Thyroid gland (tissue), 4 donors: ENCODE results near the gene PRKCH. TPM values are rescaled to one million over a fixed set of nuclear protein-coding genes. Genes with fewer than 3 reads are reported as not detected.

Experiments used
- DNase-seq, 2 donors: peaks; one replicate each; pipeline ENCODE4 v3.0.0-alpha.2; 2019
- H3K27ac ChIP-seq, 3 donors: fragments of 200-600 bp; sonication (generic); 1 replicate in 2 of 3; 2 replicates in 1 of 3; pipeline ENCODE4 v1.5.1; 2016 to 2019; ENCODE audit warnings: mild to moderate bottlenecking in 1 of 3, moderate library complexity in 1 of 3
- H3K27me3 ChIP-seq: fragments of 200-600 bp; sonication (generic); one replicate; pipeline ENCODE4 v1.5.1; 2019
- H3K36me3 ChIP-seq, 2 donors: fragments of 200-600 bp; sonication (generic); one replicate each; pipeline ENCODE4 v1.5.1; 2016 to 2019
- H3K4me1 ChIP-seq, 2 donors: fragments of 200-600 bp; sonication (generic); one replicate each; pipeline ENCODE4 v1.5.1; 2017 to 2019
- H3K4me3 ChIP-seq, 3 donors: fragments of 200-600 bp; sonication (generic); replicated peaks in 1 of 3; 1 replicate in 2 of 3; 2 replicates in 1 of 3; pipeline ENCODE4 v1.5.1; 2016; ENCODE audit warnings: mild to moderate bottlenecking in 1 of 3
- H3K9me3 ChIP-seq: fragments of 200-600 bp; sonication (generic); one replicate; pipeline ENCODE4 v1.5.1; 2017
- CTCF ChIP-seq, 6 experiments: fragments of 200-600 bp in 3 of 6; fragments of 450-650 bp in 3 of 6; sonication (generic) in 3 of 6; IDR thresholded peaks; one replicate each; pipeline ENCODE4 v1.5.1; 2016 to 2019; ENCODE audit warnings: antibody characterized with exemption in 6 of 6, mild to moderate bottlenecking in 2 of 6, inconsistent platforms in 1 of 6, moderate library complexity in 1 of 6
- POLR2A ChIP-seq, 2 donors: fragments of 450-650 bp; IDR thresholded peaks; one replicate each; pipeline ENCODE4 v1.6.1; 2017; ENCODE audit warnings: antibody characterized with exemption in 2 of 2, mild to moderate bottlenecking in 2 of 2, moderate library complexity in 1 of 2
- WGBS, 2 donors: methylation state at CpG; one replicate each; pipeline ENCODE4 v1.1.5; 2017; 5-methylcytosine and 5-hydroxymethylcytosine counted together
- intact Hi-C: fragments of 100-400 bp; cut with DNase I; formaldehyde crosslinking; loops from one replicate; pipeline ENCODE4 v1.15.1; 2023
- total RNA-seq, 4 donors: library from RNA; depleted of rRNA; stranded (reverse); fragments of >200 nt; gene quantifications; one replicate each; pipeline ENCODE4 v1.2.3, GENCODE V29; 2016

The PRKCH gene
- total RNA-seq, 4 donors from 2014 or later = 34.0 to 68.7 (median 49.8) TPM

- no peak for DNase-seq
- TF ChIP-seq CTCF (IDR thresholded peaks at IDR 0.05) (no peak), POLR2A (IDR thresholded peaks at IDR 0.05) (no peak)
- intact Hi-C loops = no loop called here
- H3K4me3 ChIP-seq = no peak overlapping the region
- H3K27me3 ChIP-seq = no peaks in the 10 kb centered on the region
- H3K36me3 ChIP-seq = no peaks in the 10 kb centered on the region
- H3K27ac ChIP-seq = no peak overlapping the region
- no peaks in the 10 kb centered on the region for H3K9me3 ChIP-seq
- H3K4me1 ChIP-seq = peaks cover 0 to under 1% of the 10 kb centered on the region in 2 donors
These were observed 56.4 kb downstream of the PRKCH start for GRCh38 chr14:61377749-61378148.

- Histone ChIP-seq H3K9me3 (no peaks in the 10 kb centered on the region), H3K27me3 (no peaks in the 10 kb centered on the region), H3K4me3 (no peak overlapping the region), H3K4me1 (peaks cover 0 to 18% of the 10 kb centered on the region in 2 donors), H3K27ac (no peak overlapping the region), H3K36me3 (no peaks in the 10 kb centered on the region)
- TF ChIP-seq CTCF (IDR thresholded peaks at IDR 0.05) (no peak), POLR2A (IDR thresholded peaks at IDR 0.05) (no peak)
- DNase-seq = no peak
- intact Hi-C loops = no loop called here
- WGBS, 2 donors = 84 to 89% methylated on average over 8 of the region's 8 CpGs
These were observed 58.3 kb downstream of the PRKCH start for GRCh38 chr14:61379639-61380184.

GRCh38 chr14:61380984-61381383 lies 59.6 kb downstream of the PRKCH start:
- no peak for DNase-seq
- no peaks in the 10 kb centered on the region for H3K9me3 ChIP-seq
- no peak overlapping the region for H3K4me3 ChIP-seq
- no peak overlapping the region for H3K27ac ChIP-seq
- 91 to 96% methylated on average over 3 of the region's 3 CpGs for WGBS, 2 donors
- H3K4me1 ChIP-seq = peaks cover 0 to 19% of the 10 kb centered on the region in 2 donors
- H3K27me3 ChIP-seq = no peaks in the 10 kb centered on the region
- TF ChIP-seq POLR2A (IDR thresholded peaks at IDR 0.05) (no peak), CTCF (IDR thresholded peaks at IDR 0.05) (no peak)
- intact Hi-C loops = no loop called here
- no peaks in the 10 kb centered on the region for H3K36me3 ChIP-seq

GRCh38 chr14:61381553-61381952 lies 60.2 kb downstream of the PRKCH start:
- no peaks in the 10 kb centered on the region for H3K36me3 ChIP-seq
- H3K4me1 ChIP-seq = peaks cover 0 to 19% of the 10 kb centered on the region in 2 donors
- no peak overlapping the region for H3K27ac ChIP-seq
- H3K9me3 ChIP-seq = no peaks in the 10 kb centered on the region
- H3K4me3 ChIP-seq = no peak overlapping the region
- H3K27me3 ChIP-seq = no peaks in the 10 kb centered on the region
- TF ChIP-seq CTCF (IDR thresholded peaks at IDR 0.05) (no peak), POLR2A (IDR thresholded peaks at IDR 0.05) (no peak)
- intact Hi-C loops = no loop called here
- peak; percentile 18 to 34 for DNase-seq
- 85 to 90% methylated on average over 6 to 9 of the region's 9 CpGs for WGBS, 2 donors

- TF ChIP-seq POLR2A (IDR thresholded peaks at IDR 0.05) = no peak
- no peak for TF ChIP-seq CTCF (IDR thresholded peaks at IDR 0.05)
- intact Hi-C loops = no loop called here
- H3K36me3 ChIP-seq = no peaks in the 10 kb centered on the region
- no peaks in the 10 kb centered on the region for H3K27me3 ChIP-seq
- no peak for DNase-seq
- WGBS, 2 donors = 60 to 69% methylated on average over 2 of the region's 2 CpGs
- no peaks in the 10 kb centered on the region for H3K9me3 ChIP-seq
- no peak overlapping the region for H3K27ac ChIP-seq
- H3K4me1 ChIP-seq = peaks cover 0 to 26% of the 10 kb centered on the region in 2 donors
- H3K4me3 ChIP-seq = no peak overlapping the region
These were observed 61.5 kb downstream of the PRKCH start for GRCh38 chr14:61382842-61383241.
